ENCODE measurements around the gene ELF5. TPM values are rescaled to one million over a fixed set of nuclear protein-coding genes. Genes with fewer than 3 reads are reported as not detected.
A peak's percentile ranks its signal among the peaks of the same experiment; 100 is the strongest.

The ELF5 gene
- total and polyA plus RNA-seq, 11 donors: not detected

- H3K36me3 ChIP-seq: no peaks in the 10 kb centered on the region
- intact Hi-C loops (cut with DNase I): no loop called here
- H3K4me3 ChIP-seq: no peak overlapping the region
- no peak for DNase-seq
- no peak overlapping the region for H3K27ac ChIP-seq
- TF ChIP-seq, protein P1, sequence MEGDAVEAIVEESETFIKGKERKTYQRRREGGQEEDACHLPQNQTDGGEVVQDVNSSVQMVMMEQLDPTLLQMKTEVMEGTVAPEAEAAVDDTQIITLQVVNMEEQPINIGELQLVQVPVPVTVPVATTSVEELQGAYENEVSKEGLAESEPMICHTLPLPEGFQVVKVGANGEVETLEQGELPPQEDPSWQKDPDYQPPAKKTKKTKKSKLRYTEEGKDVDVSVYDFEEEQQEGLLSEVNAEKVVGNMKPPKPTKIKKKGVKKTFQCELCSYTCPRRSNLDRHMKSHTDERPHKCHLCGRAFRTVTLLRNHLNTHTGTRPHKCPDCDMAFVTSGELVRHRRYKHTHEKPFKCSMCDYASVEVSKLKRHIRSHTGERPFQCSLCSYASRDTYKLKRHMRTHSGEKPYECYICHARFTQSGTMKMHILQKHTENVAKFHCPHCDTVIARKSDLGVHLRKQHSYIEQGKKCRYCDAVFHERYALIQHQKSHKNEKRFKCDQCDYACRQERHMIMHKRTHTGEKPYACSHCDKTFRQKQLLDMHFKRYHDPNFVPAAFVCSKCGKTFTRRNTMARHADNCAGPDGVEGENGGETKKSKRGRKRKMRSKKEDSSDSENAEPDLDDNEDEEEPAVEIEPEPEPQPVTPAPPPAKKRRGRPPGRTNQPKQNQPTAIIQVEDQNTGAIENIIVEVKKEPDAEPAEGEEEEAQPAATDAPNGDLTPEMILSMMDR (IDR thresholded peaks at IDR 0.05): no peak
- no peak for TF ChIP-seq POLR2A (IDR thresholded peaks at IDR 0.05)
- H3K27me3 ChIP-seq: peaks cover 0 to 31% (median 4%) of the 10 kb centered on the region in 9 donors
- H3K4me1 ChIP-seq: no peaks in the 10 kb centered on the region
- no peak for ATAC-seq
- 36 to 53% (median 44%) methylated on average over 1 of the region's 1 CpG for WGBS, 4 donors
- H3K9me3 ChIP-seq: no peaks in the 10 kb centered on the region
These were observed 44.6 kb upstream of the ELF5 start for GRCh38 chr11:34558211-34558610.

DNA sequence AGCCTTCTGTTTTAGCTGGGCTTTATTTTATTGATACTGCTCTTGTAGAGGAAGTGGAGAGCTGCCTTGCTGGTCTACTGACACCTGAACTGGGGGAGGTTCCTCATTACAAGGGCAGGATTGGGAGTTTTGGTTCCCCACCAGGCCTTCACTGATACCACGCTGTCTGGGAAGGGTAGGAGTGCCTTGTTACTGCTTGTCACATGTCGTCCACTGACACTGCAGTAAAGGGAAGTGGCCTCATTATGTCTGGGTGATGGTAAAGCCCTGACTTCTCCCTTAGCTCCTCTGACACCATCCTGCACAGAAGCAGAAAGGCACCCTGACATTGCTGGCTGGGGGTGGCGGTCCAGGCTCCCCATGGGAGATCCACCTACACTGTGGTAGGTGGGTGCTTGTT lies 38.7 kb upstream of the ELF5 start:
- H3K9me3 ChIP-seq: no peaks in the 10 kb centered on the region
- TF ChIP-seq, protein P1 (IDR thresholded peaks at IDR 0.05): no peak
- TF ChIP-seq POLR2A (IDR thresholded peaks at IDR 0.05): no peak
- H3K4me1 ChIP-seq: no peaks in the 10 kb centered on the region
- ATAC-seq (peak in 1 of 4 donors; percentile 45), DNase-seq (no peak)
- H3K27ac ChIP-seq: no peak overlapping the region
- no peak overlapping the region for H3K4me3 ChIP-seq
- intact Hi-C loops (cut with DNase I): no loop called here
- WGBS, 4 donors: 50 to 59% (median 51%) methylated on average over 2 to 3 of the region's 3 CpGs
- H3K27me3 ChIP-seq: peaks cover 0 to 9% (median 0%) of the 10 kb centered on the region in 9 donors
- H3K36me3 ChIP-seq: no peaks in the 10 kb centered on the region

DNA sequence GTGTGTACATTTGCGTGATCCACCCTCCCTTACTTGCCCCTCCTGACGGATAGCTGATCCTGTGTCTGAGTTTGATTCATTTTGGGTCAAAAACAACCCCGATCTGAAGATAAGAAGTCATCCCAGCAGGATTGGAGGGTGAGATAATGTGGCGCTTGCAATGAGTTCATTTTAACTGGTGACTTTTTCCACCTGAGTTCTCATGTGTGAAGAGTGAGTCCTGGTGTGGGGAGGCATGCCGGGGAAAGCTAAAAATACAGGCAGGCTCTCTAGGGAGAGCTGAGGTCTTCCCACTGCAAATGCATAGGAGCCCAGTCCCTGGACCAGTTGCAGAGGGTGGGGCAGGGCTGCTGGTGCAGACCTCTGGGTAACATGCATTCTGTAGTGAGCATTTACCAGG lies 35.7 kb upstream of the ELF5 start:
- Histone ChIP-seq H3K4me1 (no peaks in the 10 kb centered on the region), H3K4me3 (no peak overlapping the region), H3K36me3 (no peaks in the 10 kb centered on the region), H3K27ac (no peak overlapping the region), H3K27me3 (peaks cover 0 to 10% (median 0%) of the 10 kb centered on the region in 9 donors), H3K9me3 (no peaks in the 10 kb centered on the region)
- TF ChIP-seq POLR2A (IDR thresholded peaks at IDR 0.05): no peak
- TF ChIP-seq, protein P1 (IDR thresholded peaks at IDR 0.05): no peak
- intact Hi-C loops (cut with DNase I): no loop called here
- DNase-seq (no peak), ATAC-seq (peak in 2 of 4 donors; percentile 39 to 41)
- WGBS, 4 donors: 45 to 63% (median 52%) methylated on average over 5 of the region's 5 CpGs

DNA sequence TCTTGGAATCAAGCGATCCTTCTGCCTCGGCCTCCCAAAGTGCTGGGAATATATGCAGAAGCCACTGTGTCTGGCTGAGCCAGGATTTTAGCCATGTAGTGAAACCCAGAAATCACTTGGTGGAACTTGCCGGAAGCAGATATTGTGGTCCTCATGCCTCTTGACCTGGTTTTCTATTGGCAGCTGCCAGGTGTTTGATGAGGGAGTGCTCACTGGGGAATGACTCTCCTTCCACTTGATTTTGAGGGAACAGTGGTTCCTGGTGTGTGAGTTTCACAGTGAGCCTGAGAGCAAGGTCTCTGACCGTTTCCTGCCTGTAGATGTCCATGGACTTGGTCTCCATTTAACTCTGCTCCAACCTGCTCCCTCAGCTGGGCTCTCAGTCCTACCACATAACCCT lies 34.7 kb upstream of the ELF5 start:
- DNase-seq (no peak), ATAC-seq (no peak)
- intact Hi-C loops (cut with DNase I): no loop called here
- WGBS, 4 donors: 87 to 97% (median 89%) methylated on average over 4 of the region's 4 CpGs
- Histone ChIP-seq H3K36me3 (no peaks in the 10 kb centered on the region), H3K4me3 (no peak overlapping the region), H3K27ac (no peak overlapping the region), H3K4me1 (no peaks in the 10 kb centered on the region), H3K9me3 (no peaks in the 10 kb centered on the region), H3K27me3 (peaks cover 0 to 10% (median 0%) of the 10 kb centered on the region in 9 donors)
- TF ChIP-seq POLR2A (IDR thresholded peaks at IDR 0.05): no peak
- TF ChIP-seq, protein P1 (IDR thresholded peaks at IDR 0.05): no peak
